Activated CD8-positive, alpha-beta T cell treated with anti-CD3 and anti-CD28 coated beads for 36 hours (primary cell): ENCODE measurements around the gene LIX1L. TPM values are rescaled to one million over a fixed set of nuclear protein-coding genes. Genes with fewer than 3 reads are reported as not detected.

Experiments
- ATAC-seq: fragments of 200-7000 bp; cut with Tn5 transposase; one replicate; pipeline ENCODE4 v1.10.0; 2021; ENCODE audit warnings: mild to moderate bottlenecking, moderate library complexity
- CTCF ChIA-PET: fragments of 350-600 bp; sonication (Branson Sonifier 250); formaldehyde crosslinking; loops from one replicate; lab custom pipeline; 2021; ENCODE audit warnings: antibody characterized with exemption; lab: Charles Lee
- POLR2A ChIA-PET: fragments of 350-600 bp; sonication (Branson Sonifier 250); formaldehyde crosslinking; loops from one replicate; lab custom pipeline; 2021; ENCODE audit warnings: antibody characterized with exemption; lab: Charles Lee
- DNase-seq: peaks from one replicate; pipeline ENCODE4 v3.0.0-alpha.2; 2020
- H3K27ac Mint-ChIP-seq: one replicate; pipeline ENCODE4 v1.8.0; 2021; ENCODE audit warnings: mild to moderate bottlenecking, mixed read lengths
- H3K27me3 Mint-ChIP-seq: one replicate; pipeline ENCODE4 v1.8.0; 2021; ENCODE audit warnings: mixed read lengths
- H3K36me3 Mint-ChIP-seq: one replicate; pipeline ENCODE4 v1.8.0; 2021; ENCODE audit warnings: low read depth, mixed read lengths
- H3K4me1 Mint-ChIP-seq: one replicate; pipeline ENCODE4 v1.8.0; 2021; ENCODE audit warnings: low read depth, mixed read lengths
- H3K4me3 Mint-ChIP-seq: one replicate; pipeline ENCODE4 v1.8.0; 2021; ENCODE audit warnings: mild to moderate bottlenecking, moderate library complexity, mixed read lengths
- H3K9me3 Mint-ChIP-seq: one replicate; pipeline ENCODE4 v1.8.0; 2021; ENCODE audit warnings: mixed read lengths
- intact Hi-C: fragments of 100-400 bp; cut with micrococcal nuclease; formaldehyde crosslinking; loops from one replicate; pipeline ENCODE4 v1.10.0; 2022
- total RNA-seq, 2 experiments: library from RNA; stranded (reverse); gene quantifications; one replicate each; pipeline ENCODE4 v1.2.3, GENCODE V29; 2021
- TF ChIP-seq, protein P1 (sequence below): fragments of 200-600 bp; IDR thresholded peaks from one replicate; pipeline ENCODE4 v1.8.0; 2022; ENCODE audit warnings: antibody characterized with exemption, mild to moderate bottlenecking

LIX1L gene
- total RNA-seq, 2 experiments from 2014 or later, result 41.5 to 43.6 TPM

DNA sequence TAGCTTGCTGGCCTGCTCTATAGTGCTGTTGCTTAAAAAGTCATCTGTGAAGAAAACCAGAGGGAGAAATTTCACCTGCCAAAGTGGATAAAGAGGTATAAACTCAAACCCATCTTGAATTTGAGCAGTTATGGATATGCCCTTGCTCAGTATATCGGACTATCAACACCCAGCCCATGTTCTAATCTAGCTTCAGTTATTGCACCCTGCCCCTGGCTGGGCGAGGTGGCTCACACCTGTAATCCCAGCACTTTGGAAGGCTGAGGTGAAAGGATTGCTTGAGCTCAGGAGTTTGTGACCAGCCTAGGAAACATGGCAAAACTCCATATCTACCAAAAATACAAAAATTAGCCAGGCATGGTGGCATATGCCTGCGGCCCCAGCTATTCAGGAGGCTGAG is 13.3 kb downstream of the LIX1L start:
- POLR2A ChIA-PET, result interaction anchor here (1.1 to 3.9 kb wide), 3 partner anchors 13 to 17 kb away, joined by 4 to 11 read pairs (median 10); partner anchors contain the start of genes LIX1L and RBM8A
- H3K27ac Mint-ChIP-seq, result no peak overlapping the region
- H3K4me1 Mint-ChIP-seq, result peaks cover 11% of the 10 kb centered on the region
- TF ChIP-seq, protein P1, sequence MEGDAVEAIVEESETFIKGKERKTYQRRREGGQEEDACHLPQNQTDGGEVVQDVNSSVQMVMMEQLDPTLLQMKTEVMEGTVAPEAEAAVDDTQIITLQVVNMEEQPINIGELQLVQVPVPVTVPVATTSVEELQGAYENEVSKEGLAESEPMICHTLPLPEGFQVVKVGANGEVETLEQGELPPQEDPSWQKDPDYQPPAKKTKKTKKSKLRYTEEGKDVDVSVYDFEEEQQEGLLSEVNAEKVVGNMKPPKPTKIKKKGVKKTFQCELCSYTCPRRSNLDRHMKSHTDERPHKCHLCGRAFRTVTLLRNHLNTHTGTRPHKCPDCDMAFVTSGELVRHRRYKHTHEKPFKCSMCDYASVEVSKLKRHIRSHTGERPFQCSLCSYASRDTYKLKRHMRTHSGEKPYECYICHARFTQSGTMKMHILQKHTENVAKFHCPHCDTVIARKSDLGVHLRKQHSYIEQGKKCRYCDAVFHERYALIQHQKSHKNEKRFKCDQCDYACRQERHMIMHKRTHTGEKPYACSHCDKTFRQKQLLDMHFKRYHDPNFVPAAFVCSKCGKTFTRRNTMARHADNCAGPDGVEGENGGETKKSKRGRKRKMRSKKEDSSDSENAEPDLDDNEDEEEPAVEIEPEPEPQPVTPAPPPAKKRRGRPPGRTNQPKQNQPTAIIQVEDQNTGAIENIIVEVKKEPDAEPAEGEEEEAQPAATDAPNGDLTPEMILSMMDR, result no peak
- H3K36me3 Mint-ChIP-seq, result peaks cover 11% of the 10 kb centered on the region
- no peaks in the 10 kb centered on the region for H3K27me3 Mint-ChIP-seq
- no peaks in the 10 kb centered on the region for H3K9me3 Mint-ChIP-seq
- intact Hi-C loops, result no loop called here
- H3K4me3 Mint-ChIP-seq, result no peak overlapping the region
- DNase-seq, result no peak
- CTCF ChIA-PET, result interaction anchor here (1.4 to 1.6 kb wide), 2 partner anchors 12 to 32 kb away, joined by 4 to 7 read pairs; no protein-coding TSS in a partner anchor
- ATAC-seq, result no peak

DNA sequence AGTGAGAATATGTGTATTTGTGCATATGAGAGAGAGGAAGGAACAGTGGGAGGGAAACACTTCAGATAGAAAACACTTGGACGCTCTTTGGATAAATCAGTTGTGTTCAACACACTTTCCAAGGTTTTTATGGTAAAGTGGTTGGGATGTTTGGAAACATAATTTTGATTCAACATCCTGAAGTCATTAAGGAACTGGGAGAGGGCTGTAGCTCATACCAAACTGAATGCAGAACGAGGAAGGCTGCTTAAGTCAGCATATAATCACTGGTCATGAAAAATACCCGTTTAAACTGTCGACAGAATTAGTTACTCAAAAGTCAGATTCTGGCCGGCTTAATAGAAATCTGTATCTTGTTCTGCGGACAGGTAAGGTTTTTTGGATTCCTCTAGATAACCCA is 14.9 kb downstream of the LIX1L start:
- H3K36me3 Mint-ChIP-seq, result peaks cover 12% of the 10 kb centered on the region
- POLR2A ChIA-PET, result interaction anchor here (1.9 to 3.9 kb wide), 2 partner anchors 15 kb away, joined by 8 to 11 read pairs; partner anchors contain the start of genes LIX1L and RBM8A
- no peak overlapping the region for H3K27ac Mint-ChIP-seq
- TF ChIP-seq, protein P1, result no peak
- no peaks in the 10 kb centered on the region for H3K27me3 Mint-ChIP-seq
- DNase-seq, result no peak
- no peak for ATAC-seq
- intact Hi-C loops, result no loop called here
- CTCF ChIA-PET, result interaction anchor here (1.8 to 2.9 kb wide), 3 partner anchors 9 to 90 kb away, joined by 4 to 13 read pairs (median 5); no protein-coding TSS in a partner anchor
- H3K9me3 Mint-ChIP-seq, result no peaks in the 10 kb centered on the region
- H3K4me1 Mint-ChIP-seq, result peaks cover 7% of the 10 kb centered on the region
- no peak overlapping the region for H3K4me3 Mint-ChIP-seq

DNA sequence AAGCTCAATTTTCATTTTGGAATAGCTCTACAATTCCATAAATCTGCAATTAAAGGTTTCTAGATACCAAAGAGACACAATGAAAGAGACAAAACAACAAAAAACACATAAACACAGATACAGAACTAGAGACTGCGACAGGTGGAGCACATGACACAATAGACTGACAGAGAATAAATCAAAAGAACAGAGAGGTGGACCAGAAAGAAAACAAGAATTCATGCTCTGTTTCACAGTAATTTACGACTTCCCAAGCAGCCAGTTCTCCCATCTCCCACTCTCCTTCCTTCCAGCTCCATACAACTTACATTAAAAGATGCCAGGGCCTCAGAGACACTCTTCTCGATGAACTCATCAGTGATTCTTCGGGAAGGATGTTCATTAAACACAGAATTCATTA is 15.4 kb downstream of the LIX1L start:
- ChIA-PET CTCF (interaction anchor here (1.8 to 2.9 kb wide), 3 partner anchors 9 to 91 kb away, joined by 4 to 13 read pairs (median 5); no protein-coding TSS in a partner anchor), POLR2A (interaction anchor here (1.2 to 3.9 kb wide), 3 partner anchors 15 to 21 kb away, joined by 4 to 11 read pairs (median 8); partner anchors contain the start of genes LIX1L and RBM8A)
- TF ChIP-seq, protein P1, result no peak
- Mint-ChIP-seq H3K9me3 (no peaks in the 10 kb centered on the region), H3K4me1 (peaks cover 7% of the 10 kb centered on the region), H3K27me3 (no peaks in the 10 kb centered on the region), H3K4me3 (no peak overlapping the region), H3K36me3 (peaks cover 12% of the 10 kb centered on the region), H3K27ac (no peak overlapping the region)
- no peak for DNase-seq
- no peak for ATAC-seq
- intact Hi-C loops, result no loop called here

DNA sequence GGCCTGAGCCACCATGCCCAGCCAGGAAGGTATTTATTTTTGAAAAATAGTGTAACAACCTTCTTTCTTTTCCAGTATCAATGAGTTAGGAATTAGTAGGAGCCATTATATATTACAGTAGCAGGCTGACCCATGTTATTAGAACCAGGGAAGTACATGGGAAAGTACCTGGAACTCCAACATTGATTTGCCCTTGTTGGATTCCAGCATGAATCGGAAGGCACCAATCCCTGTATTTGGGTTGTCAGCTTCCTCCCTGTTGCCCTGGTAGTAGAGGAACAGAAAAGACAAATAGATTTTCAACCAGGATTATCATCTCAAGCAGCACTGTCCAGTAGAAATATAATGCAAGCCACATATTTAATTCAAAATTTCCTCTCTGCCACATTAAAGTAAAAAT is 20.4 kb downstream of the LIX1L start:
- Mint-ChIP-seq H3K27ac (no peak overlapping the region), H3K36me3 (peaks cover 16% of the 10 kb centered on the region), H3K4me3 (no peak overlapping the region), H3K4me1 (peaks cover 10% of the 10 kb centered on the region), H3K27me3 (no peaks in the 10 kb centered on the region), H3K9me3 (no peaks in the 10 kb centered on the region)
- ATAC-seq (no peak), DNase-seq (no peak)
- intact Hi-C loops, result no loop called here
- CTCF ChIA-PET, result interaction anchor here (1.3 kb wide), 1 partner anchor 91 kb away, joined by 4 read pairs; no protein-coding TSS in a partner anchor
- TF ChIP-seq, protein P1, result no peak
- POLR2A ChIA-PET, result interaction anchor here (1.8 kb wide), 1 partner anchor 10 kb away, joined by 10 read pairs; the partner anchor contains the start of gene RBM8A

DNA sequence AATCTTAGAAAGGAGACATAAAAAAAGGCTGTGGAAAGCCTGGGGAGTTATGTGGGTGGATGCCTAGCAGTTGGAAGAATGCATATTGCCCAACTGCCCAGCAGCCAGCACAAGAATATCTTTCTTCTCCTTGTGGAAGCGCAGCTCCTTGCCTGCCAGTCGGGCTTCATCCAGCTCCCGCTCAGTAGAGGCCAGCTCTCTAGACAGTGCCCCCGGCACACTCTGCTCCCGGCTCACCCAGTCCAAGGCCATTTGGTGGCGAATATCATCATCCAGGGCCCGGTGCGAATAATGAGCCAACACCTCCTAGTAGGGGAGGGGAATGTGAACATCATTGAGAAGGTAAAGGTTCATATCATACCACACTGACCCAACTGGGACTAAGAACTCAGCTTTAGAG is 21.6 kb downstream of the LIX1L start:
- H3K4me3 Mint-ChIP-seq, result no peak overlapping the region
- no peaks in the 10 kb centered on the region for H3K27me3 Mint-ChIP-seq
- DNase-seq (no peak), ATAC-seq (no peak)
- TF ChIP-seq, protein P1, result no peak
- POLR2A ChIA-PET, result interaction anchor here (1.1 to 1.8 kb wide), 3 partner anchors 9 to 21 kb away, joined by 4 to 10 read pairs (median 4); partner anchors contain the start of gene RBM8A
- intact Hi-C loops, result no loop called here
- H3K4me1 Mint-ChIP-seq, result peaks cover 16% of the 10 kb centered on the region
- peaks cover 18% of the 10 kb centered on the region for H3K36me3 Mint-ChIP-seq
- CTCF ChIA-PET, result interaction anchor here (1.5 to 1.8 kb wide), 2 partner anchors 9 to 28 kb away, joined by 4 to 5 read pairs; partner anchors contain the start of genes ANKRD34A, POLR3GL and RBM8A
- no peak overlapping the region for H3K27ac Mint-ChIP-seq
- no peaks in the 10 kb centered on the region for H3K9me3 Mint-ChIP-seq
